GM10266 (cell line): ENCODE measurements around the gene AWAT2.

Source experiments
- DNase-seq: peaks from one replicate; pipeline ENCODE4 v3.0.0; 2012; ENCODE audit errors: extremely low spot score
- CTCF ChIP-seq: IDR thresholded peaks from 2 replicates; pipeline ENCODE4 v1.5.1; 2012; ENCODE audit warnings: mild to moderate bottlenecking, low read depth; ENCODE audit not compliant: control insufficient read depth, insufficient read depth; ENCODE audit errors: missing control alignments

AWAT2 gene

GRCh38 chrX:70049925-70050324, at the start of gene AWAT2:
AWAT2 (minus strand) TSS chrX:70049938; CDS start chrX:70049932, 6 bp downstream.
- DNase-seq: no peak
- no peak for TF ChIP-seq CTCF

- no peak for TF ChIP-seq CTCF
- DNase-seq: no peak
Measured at GRCh38 chrX:70096052-70096451, 46.3 kb upstream of the AWAT2 start.

GRCh38 chrX:70092247-70092646, 42.5 kb upstream of the AWAT2 start:
- DNase-seq: no peak
- TF ChIP-seq CTCF: no peak

- DNase-seq: no peak
- TF ChIP-seq CTCF: no peak
Measured at GRCh38 chrX:70089604-70090297, 40.0 kb upstream of the AWAT2 start.

GRCh38 chrX:70088751-70089150, 39.0 kb upstream of the AWAT2 start:
- TF ChIP-seq CTCF: no peak
- no peak for DNase-seq

- TF ChIP-seq CTCF: no peak
- DNase-seq: no peak
Measured at GRCh38 chrX:70087857-70088630, 38.3 kb upstream of the AWAT2 start.
